Heart left ventricle (tissue), 16 donors: ENCODE data around the gene SPATA31D3. TPM values are rescaled to one million over a fixed set of nuclear protein-coding genes. Genes with fewer than 3 reads are reported as not detected.

Experiments
- ATAC-seq, 4 donors: fragments of 200-7000 bp; cut with Tn5 transposase; one replicate each; pipeline ENCODE4 v1.9.1; 2020 to 2022; ENCODE audit warnings: moderate library complexity in 4 of 4, mild to moderate bottlenecking in 3 of 4, moderate number of reproducible peaks in 1 of 4
- DNase-seq, 5 donors: peaks; one replicate each; pipeline ENCODE4 v3.0.0-alpha.2; 2020
- H3K27ac ChIP-seq, 12 donors: fragments of 200-600 bp; sonication (generic) in 4 of 12; one replicate each; pipeline versions ENCODE4 v1.5.0 to v1.8.0; 2016 to 2022; ENCODE audit warnings: mild to moderate bottlenecking in 2 of 12
- H3K27me3 ChIP-seq, 9 donors: fragments of 200-600 bp; sonication (generic) in 2 of 9; one replicate each; pipeline versions ENCODE4 v1.5.1 to v1.8.0; 2016 to 2022; ENCODE audit warnings: mild to moderate bottlenecking in 3 of 9
- H3K36me3 ChIP-seq, 9 donors: fragments of 200-600 bp; sonication (generic) in 2 of 9; one replicate each; pipeline versions ENCODE4 v1.5.0 to v1.8.0; 2018 to 2022; ENCODE audit warnings: mild to moderate bottlenecking in 2 of 9
- H3K4me1 ChIP-seq, 12 donors: fragments of 200-600 bp; sonication (generic) in 4 of 12; one replicate each; pipeline versions ENCODE4 v1.5.0 to v1.8.0; 2016 to 2022; ENCODE audit warnings: mild to moderate bottlenecking in 3 of 12
- H3K4me3 ChIP-seq, 12 donors: fragments of 200-600 bp; sonication (generic) in 4 of 12; one replicate each; pipeline versions ENCODE4 v1.5.0 to v1.8.0; 2017 to 2022; ENCODE audit warnings: mild to moderate bottlenecking in 9 of 12, moderate library complexity in 4 of 12
- H3K9me3 ChIP-seq, 12 donors: fragments of 200-600 bp; sonication (generic) in 4 of 12; one replicate each; pipeline versions ENCODE4 v1.5.0 to v1.8.0; 2016 to 2022; ENCODE audit warnings: mild to moderate bottlenecking in 1 of 12
- CTCF ChIP-seq, 12 donors: fragments of 200-600 bp; sonication (generic) in 4 of 12; IDR thresholded peaks; one replicate each; pipeline versions ENCODE4 v1.5.0 to v1.8.0; 2018 to 2022; ENCODE audit warnings: antibody characterized with exemption in 12 of 12, mild to moderate bottlenecking in 5 of 12
- POLR2A ChIP-seq, 2 donors: fragments of 450-650 bp; IDR thresholded peaks; one replicate each; pipeline ENCODE4 v1.6.1; 2017; ENCODE audit warnings: antibody characterized with exemption in 2 of 2, mild to moderate bottlenecking in 2 of 2, moderate library complexity in 2 of 2
- WGBS, 4 donors: extraction: QIAGEN DNeasy Blood & Tissue Kit in 2 of 4; methylation state at CpG; one replicate each; pipeline versions ENCODE4 v1.1.5 to v1.1.7; 2013 to 2018; 5-methylcytosine and 5-hydroxymethylcytosine counted together
- intact Hi-C, 10 donors: fragments of 100-400 bp; cut with DNase I; formaldehyde crosslinking; loops; one replicate each; pipeline versions ENCODE4 v1.11.1 to v1.14.2; 2022
- polyA plus RNA-seq, 2 donors: library from polyadenylated mRNA; stranded (reverse); fragments of 200-250 nt; gene quantifications; one replicate each; pipeline ENCODE4 v1.2.3, GENCODE V29; 2013
- total RNA-seq, 9 donors: library from RNA; depleted of rRNA in 2 of 9; stranded (reverse); fragments of >200 nt in 2 of 9; fragmentation: NEBNext Ultra II Directional in 3 of 9; extraction: Animal tissue kit (Norgen Biotek cat#: 25700) in 3 of 9; gene quantifications; one replicate each; pipeline versions ENCODE4 v1.1.0 to v1.2.4, GENCODE V29; 2016 to 2023
- donor health status: ischemic (EF 13 %, LVEDD 7.1; RV severe dilation, severe dysfunction).
- donor health status: healthy with polysubstance abuse.
- donor health status: DM: no; HTN: yes; CAD: no.
- donor health status: DM: no; HTN: no; CAD: no.
- donor health status: ischemic (EF 25% LVEDD 6.9; RV normal size, moderate dysfunction).
- donor health status: ischemic (EF 25% LVEDD 5.7; RV mildly dilated, moderate dysfunction).
- donor health status: healthy.
- donor health status: DM: yes; HTN: yes; CAD: no.
- donor health status: ischemic (EF 35%, LVEDD 5.7; RV mildly dilated, moderate dysfunction).
- donor health status: nonischemic (EF 11% LVEDD 7.7; RV severe dilation, severe dysfunction).
- donor health status: DM: yes; HTN: yes; CAD: no.
- donor health status: PGD.
- donor health status: ischemic (EF 29% LVEDD 5.4; RV normal size, mild dysfunction).
- donor health status: nonischemic (EF 23%, LVEDD 6.1; RV moderate dilation, normal function).

SPATA31D3 gene
- total and polyA plus RNA-seq, 11 donors: not detected

- ATAC-seq (no peak), DNase-seq (no peak)
- Histone ChIP-seq H3K4me1 (no peaks in the 10 kb centered on the region), H3K4me3 (no peak overlapping the region), H3K36me3 (no peaks in the 10 kb centered on the region), H3K27ac (no peak overlapping the region), H3K27me3 (no peaks in the 10 kb centered on the region), H3K9me3 (no peaks in the 10 kb centered on the region)
- TF ChIP-seq POLR2A (IDR thresholded peaks at IDR 0.05): no peak
- no peak for TF ChIP-seq CTCF (IDR thresholded peaks at IDR 0.05)
- 75 to 100% (median 97%) methylated on average over 1 of the region's 1 CpG for WGBS, 4 donors
- intact Hi-C loops: no loop called here
Observed at GRCh38 chr9:81989700-81990099, 46.4 kb downstream of the SPATA31D3 start.

- no peak for DNase-seq
- no peaks in the 10 kb centered on the region for H3K36me3 ChIP-seq
- TF ChIP-seq POLR2A (IDR thresholded peaks at IDR 0.05) (no peak), CTCF (IDR thresholded peaks at IDR 0.05) (no peak)
- 87 to 93% (median 90%) methylated on average over 5 of the region's 5 CpGs for WGBS, 4 donors
- H3K27me3 ChIP-seq: no peaks in the 10 kb centered on the region
- H3K4me1 ChIP-seq: no peaks in the 10 kb centered on the region
- H3K27ac ChIP-seq: no peak overlapping the region
- no peak for ATAC-seq
- H3K4me3 ChIP-seq: no peak overlapping the region
- H3K9me3 ChIP-seq: no peaks in the 10 kb centered on the region
- intact Hi-C loops: no loop called here
Observed at GRCh38 chr9:81993656-81994055, 50.4 kb downstream of the SPATA31D3 start.

Other genes starting within 250 kb of the SPATA31D3 start
- gene SPATA31D4, start 15.1 kb upstream of the SPATA31D3 start, total RNA-seq: not detected
- not detected for gene SPATA31D4, start 15.1 kb upstream of the SPATA31D3 start, polyA plus RNA-seq
- under 1 TPM in 1 of 9 donors, not detected in 8; 0.07 TPM for gene SPATA31D1, start 45.3 kb downstream of the SPATA31D3 start, total RNA-seq
- gene SPATA31D1, start 45.3 kb downstream of the SPATA31D3 start, polyA plus RNA-seq: not detected